HAP-1 (cell line): Measurements from ENCODE around the gene PPP1R3E.

Experiments used
- DNase-seq, 2 experiments: peaks; one replicate each; pipeline ENCODE4 v3.0.0-alpha.2; 2016 to 2020; ENCODE audit warnings: low spot score in 2 of 2
- H3K27me3 ChIP-seq: fragments of 250-450 bp; sonication (Bioruptor Pico); 2 replicates; pipeline ENCODE4 v1.5.1; 2020; ENCODE audit warnings: low read depth, mild to moderate bottlenecking, moderate library complexity
- H3K36me3 ChIP-seq: fragments of 250-450 bp; sonication (Bioruptor Pico); replicated peaks from 2 replicates; pipeline ENCODE4 v1.5.1; 2020; ENCODE audit warnings: mild to moderate bottlenecking
- H3K4me1 ChIP-seq: fragments of 250-450 bp; sonication (Bioruptor Pico); 2 replicates; pipeline ENCODE4 v1.5.1; 2020; ENCODE audit warnings: mild to moderate bottlenecking
- H3K4me3 ChIP-seq: fragments of 250-450 bp; sonication (Bioruptor Pico); 2 replicates; pipeline ENCODE4 v1.5.1; 2020; ENCODE audit warnings: mild to moderate bottlenecking, moderate library complexity
- H3K9me3 ChIP-seq: fragments of 250-450 bp; sonication (Bioruptor Pico); 2 replicates; pipeline ENCODE4 v1.5.1; 2020; ENCODE audit warnings: mild to moderate bottlenecking, moderate library complexity
- in situ Hi-C: fragments of 300-500 bp; cut with MboI; formaldehyde crosslinking; loops from 3 replicates; pipeline ENCODE4 v1.14.3; 2020; ENCODE audit warnings: low sequenced_read_pairs, inconsistent platforms, mixed read lengths

PPP1R3E gene

GRCh38 chr14:23316300-23316699 lies 13.6 kb upstream of the PPP1R3E start:
- no peaks in the 10 kb centered on the region for H3K9me3 ChIP-seq
- peaks cover 12% of the 10 kb centered on the region for H3K4me1 ChIP-seq
- DNase-seq, result no peak
- H3K4me3 ChIP-seq, result no peak overlapping the region
- peaks cover 24% of the 10 kb centered on the region for H3K36me3 ChIP-seq
- no peaks in the 10 kb centered on the region for H3K27me3 ChIP-seq
- in situ Hi-C loops, result no loop called here

DNA sequence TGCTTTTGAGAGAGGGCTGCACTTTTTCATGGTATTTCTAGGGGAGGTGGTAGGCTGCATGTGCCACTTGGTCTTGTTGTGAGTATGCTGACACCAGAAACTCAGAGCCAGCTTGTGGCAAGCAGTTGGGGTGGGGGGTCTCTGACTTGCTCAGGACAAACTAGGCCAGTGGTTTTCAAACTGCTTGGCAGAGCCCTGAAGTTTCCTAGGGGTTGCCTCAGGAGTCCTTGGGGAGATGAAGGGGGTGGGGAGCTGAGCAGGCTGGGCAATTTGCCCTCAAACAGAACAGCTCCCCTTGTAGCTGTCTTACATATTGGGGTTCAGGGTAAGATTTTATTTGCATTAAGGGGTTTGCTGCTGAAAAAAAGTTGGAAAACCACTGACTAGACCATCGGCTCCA lies 7.9 kb upstream of the PPP1R3E start:
- no peak for DNase-seq
- Histone ChIP-seq H3K27me3 (no peaks in the 10 kb centered on the region), H3K36me3 (peaks cover 39% of the 10 kb centered on the region), H3K4me1 (peaks cover 11% of the 10 kb centered on the region), H3K9me3 (no peaks in the 10 kb centered on the region), H3K4me3 (no peak overlapping the region)
- in situ Hi-C loops, result no loop called here

DNA sequence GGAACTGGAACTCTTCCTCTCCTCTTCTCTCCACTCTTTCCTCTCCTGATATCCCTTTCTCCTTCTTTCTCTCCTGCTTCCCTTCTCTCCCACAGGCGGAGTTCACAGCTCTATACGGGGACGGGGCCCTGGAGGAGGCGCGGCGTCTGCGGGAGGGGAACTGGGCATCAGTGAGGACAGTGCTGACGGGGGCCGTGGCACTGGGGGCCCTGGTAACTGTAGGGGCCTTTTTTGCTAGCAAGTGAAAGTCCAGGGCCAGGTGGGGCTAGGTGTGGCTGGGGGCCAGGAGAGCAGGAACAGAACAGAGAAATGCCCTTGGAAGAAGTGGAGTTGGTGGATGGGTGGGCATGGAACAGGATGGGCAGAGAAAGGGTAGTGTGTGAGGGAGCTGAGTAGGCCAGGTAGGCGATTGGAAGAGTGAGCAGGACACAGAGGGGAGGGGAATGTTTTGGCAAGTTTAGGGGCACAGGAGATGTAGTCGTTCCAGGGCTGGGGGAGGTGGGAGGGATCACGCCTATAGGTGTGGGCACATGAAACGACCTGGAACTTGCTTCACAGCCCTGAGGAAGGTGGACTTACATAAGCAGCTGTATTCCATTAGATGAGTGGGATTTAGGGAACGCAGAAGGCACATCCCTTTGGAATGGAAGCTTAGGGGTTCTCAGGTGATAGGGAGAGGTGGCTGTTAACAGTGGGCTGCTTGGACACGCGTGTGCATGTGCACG lies 6.2 kb upstream of the PPP1R3E start:
- no peaks in the 10 kb centered on the region for H3K27me3 ChIP-seq
- DNase-seq, result no peak
- no peak overlapping the region for H3K4me3 ChIP-seq
- peaks cover 34% of the 10 kb centered on the region for H3K36me3 ChIP-seq
- H3K4me1 ChIP-seq, result peaks cover 11% of the 10 kb centered on the region
- no peaks in the 10 kb centered on the region for H3K9me3 ChIP-seq
- in situ Hi-C loops, result no loop called here

DNA sequence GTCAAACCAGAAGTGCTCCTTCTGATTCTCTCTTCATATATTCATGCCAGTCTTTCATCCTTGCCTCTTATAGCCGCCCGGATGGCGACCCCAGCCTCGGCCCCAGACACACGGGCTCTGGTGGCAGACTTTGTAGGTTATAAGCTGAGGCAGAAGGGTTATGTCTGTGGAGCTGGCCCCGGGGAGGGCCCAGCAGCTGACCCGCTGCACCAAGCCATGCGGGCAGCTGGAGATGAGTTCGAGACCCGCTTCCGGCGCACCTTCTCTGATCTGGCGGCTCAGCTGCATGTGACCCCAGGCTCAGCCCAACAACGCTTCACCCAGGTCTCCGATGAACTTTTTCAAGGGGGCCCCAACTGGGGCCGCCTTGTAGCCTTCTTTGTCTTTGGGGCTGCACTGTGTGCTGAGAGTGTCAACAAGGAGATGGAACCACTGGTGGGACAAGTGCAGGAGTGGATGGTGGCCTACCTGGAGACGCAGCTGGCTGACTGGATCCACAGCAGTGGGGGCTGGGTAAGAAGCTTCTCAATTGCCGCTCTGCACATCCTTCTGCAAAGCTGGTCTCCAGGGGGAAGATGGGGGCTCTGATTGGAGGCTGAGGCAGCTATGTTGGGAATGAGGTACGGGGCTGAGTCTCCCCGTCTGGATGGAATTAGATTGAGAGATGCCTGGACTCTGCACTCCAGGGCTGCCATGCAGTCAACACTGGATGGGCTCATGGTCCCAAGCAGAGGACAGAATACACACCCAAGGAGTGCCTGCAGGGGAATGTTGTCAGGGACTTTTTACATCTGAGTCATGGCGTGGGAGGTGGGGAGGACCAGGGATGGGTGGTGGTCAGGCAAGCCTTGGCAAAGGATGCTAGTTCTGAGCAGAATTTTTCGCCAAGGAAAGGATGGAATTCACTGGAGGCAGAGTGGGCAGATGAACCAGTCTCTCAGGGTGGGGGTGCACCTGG lies 5.3 kb upstream of the PPP1R3E start:
- Histone ChIP-seq H3K4me1 (peaks cover 13% of the 10 kb centered on the region), H3K9me3 (no peaks in the 10 kb centered on the region), H3K27me3 (no peaks in the 10 kb centered on the region), H3K36me3 (peaks cover 34% of the 10 kb centered on the region), H3K4me3 (peak overlapping the region; percentile 68)
- no peak for DNase-seq
- in situ Hi-C loops, result no loop called here

- DNase-seq, result no peak
- in situ Hi-C loops, result no loop called here
- H3K9me3 ChIP-seq, result no peaks in the 10 kb centered on the region
- peaks cover 16% of the 10 kb centered on the region for H3K4me1 ChIP-seq
- no peaks in the 10 kb centered on the region for H3K27me3 ChIP-seq
- peaks cover 34% of the 10 kb centered on the region for H3K36me3 ChIP-seq
- H3K4me3 ChIP-seq, result peak overlapping the region; percentile 68
Measured at GRCh38 chr14:23307146-23307530, 4.5 kb upstream of the PPP1R3E start.

GRCh38 chr14:23306412-23307145 lies 3.9 kb upstream of the PPP1R3E start, which contains the start of gene BCL2L2:
Gene BCL2L2, plus strand, starts transcription at chr14:23306833. Its CDS starts 935 bp downstream, at chr14:23307768.
- in situ Hi-C loops, result no loop called here
- DNase-seq, result peak; percentile 83 to 96

DNA sequence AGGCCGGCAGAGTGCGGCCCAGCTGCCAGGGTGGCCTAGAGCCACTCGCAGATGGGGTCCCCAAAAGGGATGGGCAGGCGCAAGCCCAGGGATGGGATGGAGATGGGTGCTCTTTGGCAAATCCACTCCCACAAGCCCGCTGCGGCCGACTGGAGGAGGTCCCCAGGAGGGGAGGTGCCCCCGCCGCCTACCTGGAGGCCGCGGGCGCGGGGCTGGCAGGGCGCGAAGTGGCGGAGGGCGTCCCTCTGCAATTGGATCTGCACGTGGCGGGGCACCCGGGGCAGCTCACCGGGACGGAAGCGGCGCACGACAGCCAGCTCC lies 730 bp downstream of the PPP1R3E start:
- Histone ChIP-seq H3K4me3 (peak overlapping the region; percentile 47), H3K27me3 (no peaks in the 10 kb centered on the region), H3K9me3 (no peaks in the 10 kb centered on the region), H3K4me1 (peaks cover 15% of the 10 kb centered on the region), H3K36me3 (peaks cover 9% of the 10 kb centered on the region)
- no peak for DNase-seq
- in situ Hi-C loops, result no loop called here

More at GRCh38 chr14:23306412-23307145, 3.9 kb upstream of the PPP1R3E start, which contains the start of gene BCL2L2:
- no peaks in the 10 kb centered on the region for H3K9me3 ChIP-seq
- peak within 1 kb of the TSS; percentile 68 for H3K4me3 ChIP-seq
- H3K27me3 ChIP-seq, result no peaks in the 10 kb centered on the region
- peaks cover 14% of the 10 kb centered on the region for H3K4me1 ChIP-seq
- H3K36me3 ChIP-seq, result peaks cover 28% of the 10 kb centered on the region

GRCh38 chr14:23301288-23301968 lies 1.2 kb downstream of the PPP1R3E start:
- Histone ChIP-seq H3K4me3 (peak overlapping the region; percentile 82), H3K27me3 (no peaks in the 10 kb centered on the region), H3K9me3 (no peaks in the 10 kb centered on the region), H3K4me1 (peaks cover 15% of the 10 kb centered on the region), H3K36me3 (peaks cover 9% of the 10 kb centered on the region)
- in situ Hi-C loops, result no loop called here
- peak; percentile 95 to 98 for DNase-seq

GRCh38 chr14:23300687-23301223 lies 1.9 kb downstream of the PPP1R3E start:
- in situ Hi-C loops, result no loop called here
- H3K4me3 ChIP-seq, result peak overlapping the region; percentile 82
- H3K27me3 ChIP-seq, result no peaks in the 10 kb centered on the region
- DNase-seq, result peak; percentile 21 to 59
- H3K36me3 ChIP-seq, result peaks cover 9% of the 10 kb centered on the region
- H3K4me1 ChIP-seq, result peaks cover 10% of the 10 kb centered on the region
- no peaks in the 10 kb centered on the region for H3K9me3 ChIP-seq

DNA sequence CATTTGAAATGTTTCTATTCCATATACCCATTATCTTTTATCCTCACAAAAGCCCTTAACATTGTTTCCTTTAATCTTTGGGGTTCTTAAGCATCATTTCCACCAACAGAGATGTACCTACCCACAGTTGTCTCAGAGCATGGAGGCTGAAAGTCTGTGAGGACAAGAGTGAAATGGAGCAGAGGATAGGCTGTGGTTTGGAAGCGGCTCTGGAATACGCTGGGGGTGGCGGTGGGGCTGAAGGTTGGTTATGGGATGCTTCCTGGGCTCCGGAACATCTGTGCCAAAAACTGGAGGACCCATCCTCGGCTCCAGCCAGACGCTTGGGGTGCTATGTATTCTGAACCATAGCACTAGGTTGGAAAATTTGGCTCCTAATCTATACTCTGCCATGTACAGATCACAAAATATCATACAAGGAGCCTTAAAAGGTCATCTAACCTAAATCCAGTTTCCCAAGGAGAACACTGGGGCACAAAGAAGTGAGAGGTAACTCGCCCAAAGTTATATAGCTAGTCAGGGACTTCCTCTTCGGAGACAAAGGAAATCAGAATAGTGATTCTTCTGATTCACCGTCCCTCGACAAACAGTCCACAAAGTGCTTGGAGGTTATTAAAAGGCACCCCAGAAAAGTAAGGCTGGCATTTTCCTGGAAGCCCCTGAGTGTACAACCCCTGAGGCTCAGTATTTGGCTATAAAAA lies 2.5 kb downstream of the PPP1R3E start:
- Histone ChIP-seq H3K4me1 (peaks cover 10% of the 10 kb centered on the region), H3K36me3 (peaks cover 9% of the 10 kb centered on the region), H3K9me3 (no peaks in the 10 kb centered on the region), H3K27me3 (no peaks in the 10 kb centered on the region), H3K4me3 (peak overlapping the region; percentile 82)
- no peak for DNase-seq
- in situ Hi-C loops, result no loop called here

DNA sequence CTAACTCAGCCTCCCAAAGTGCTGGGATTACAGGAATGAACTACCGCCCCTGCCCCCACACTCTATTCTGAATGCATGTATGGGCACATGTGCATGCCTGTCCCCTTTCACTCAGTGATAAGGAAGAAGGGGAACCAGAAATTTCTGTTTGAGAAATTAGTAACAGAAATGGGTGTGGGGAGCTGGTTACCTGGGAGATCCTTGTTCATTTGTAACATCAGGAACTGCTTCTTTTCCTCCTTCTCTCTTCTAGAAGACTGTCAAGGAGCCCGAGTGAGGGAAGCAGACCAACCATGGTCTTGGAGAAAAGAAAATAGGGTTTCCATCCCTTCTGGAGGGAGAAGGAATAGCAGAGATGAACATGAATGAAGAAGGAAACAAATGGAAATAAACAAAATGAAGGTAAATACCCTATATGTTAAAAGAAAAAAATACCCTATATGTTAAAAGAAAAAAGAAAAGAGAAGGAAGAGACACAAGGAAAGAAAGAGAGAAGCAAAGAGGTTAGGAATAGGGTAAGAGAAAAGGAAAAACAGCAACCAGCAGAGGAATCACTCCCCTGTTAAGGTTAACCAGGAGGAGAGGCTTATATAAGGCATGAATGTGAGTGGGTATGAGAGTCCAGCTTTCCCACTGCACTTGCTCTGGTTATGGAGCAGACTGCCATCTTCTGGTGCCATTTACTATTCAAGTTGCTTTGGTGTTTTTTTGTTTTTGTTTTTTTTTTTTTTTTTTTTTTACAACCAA lies 3.3 kb downstream of the PPP1R3E start:
- Histone ChIP-seq H3K27me3 (no peaks in the 10 kb centered on the region), H3K4me3 (no peak overlapping the region)

DNA sequence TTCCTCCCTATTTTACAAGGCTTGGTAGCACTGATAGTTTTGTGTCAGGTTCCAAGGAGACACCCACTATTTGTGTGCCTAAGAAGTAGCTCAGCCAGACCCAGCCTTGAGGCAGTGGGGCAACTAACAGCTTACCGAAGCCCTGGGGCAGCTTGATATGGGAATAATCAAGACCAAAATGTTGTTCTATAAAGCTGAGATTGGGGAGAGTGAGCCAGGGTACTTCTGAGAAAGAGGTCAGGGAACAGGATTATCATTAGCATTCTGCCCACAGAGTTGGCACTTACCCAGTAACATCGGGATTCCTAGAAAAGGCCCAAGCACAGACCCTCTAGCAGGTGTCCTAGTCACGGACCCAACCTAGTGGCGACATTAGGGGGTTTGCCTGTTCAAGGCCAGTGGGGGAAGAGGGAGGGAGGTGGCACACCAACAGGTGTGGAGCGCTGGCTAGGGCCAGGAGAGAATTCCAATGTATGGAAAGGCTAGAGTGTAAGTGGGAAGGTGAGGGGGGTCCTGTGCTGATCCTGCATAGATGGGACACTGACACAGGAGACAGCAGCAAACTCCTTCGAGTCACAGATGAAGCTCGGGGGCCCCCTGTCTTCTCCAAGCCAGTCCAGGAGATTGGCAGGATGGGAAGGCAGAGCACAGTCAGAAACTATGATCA lies 4.9 kb downstream of the PPP1R3E start:
- Histone ChIP-seq H3K36me3 (peaks cover 9% of the 10 kb centered on the region), H3K4me1 (peaks cover 19% of the 10 kb centered on the region), H3K27me3 (no peaks in the 10 kb centered on the region), H3K9me3 (no peaks in the 10 kb centered on the region), H3K4me3 (no peak overlapping the region)
- DNase-seq, result no peak
- in situ Hi-C loops, result no loop called here

More for the DNA sequence above, 3.3 kb downstream of the PPP1R3E start:
- in situ Hi-C loops, result no loop called here
- no peaks in the 10 kb centered on the region for H3K9me3 ChIP-seq
- peaks cover 9% of the 10 kb centered on the region for H3K36me3 ChIP-seq
- peaks cover 15% of the 10 kb centered on the region for H3K4me1 ChIP-seq
- DNase-seq, result no peak
